Testis (tissue), 3 donors: Measurements from ENCODE around the gene EPB41. TPM values are rescaled to one million over a fixed set of nuclear protein-coding genes. Genes with fewer than 3 reads are reported as not detected.

Source experiments
- DNase-seq: peaks from one replicate; pipeline ENCODE4 v3.0.0-alpha.2; 2019
- H3K27ac ChIP-seq, 2 donors: fragments of 200-600 bp; sonication (generic); one replicate each; pipeline ENCODE4 v1.5.1; 2019
- H3K27me3 ChIP-seq: fragments of 200-600 bp; sonication (generic); one replicate; pipeline ENCODE4 v1.5.1; 2019
- H3K36me3 ChIP-seq: fragments of 200-600 bp; sonication (generic); one replicate; pipeline ENCODE4 v1.5.1; 2017; ENCODE audit warnings: low read depth; ENCODE audit errors: missing control alignments
- H3K4me1 ChIP-seq: fragments of 200-600 bp; sonication (generic); one replicate; pipeline ENCODE4 v1.5.1; 2019
- H3K4me3 ChIP-seq, 2 donors: fragments of 200-600 bp; sonication (generic); one replicate each; pipeline ENCODE4 v1.5.1; 2017 to 2019
- H3K9me3 ChIP-seq: fragments of 200-600 bp; sonication (generic); one replicate; pipeline ENCODE4 v1.5.1; 2017
- POLR2A ChIP-seq: fragments of 450-650 bp; IDR thresholded peaks from one replicate; pipeline ENCODE4 v1.6.1; 2017; ENCODE audit warnings: antibody characterized with exemption, mild to moderate bottlenecking, moderate library complexity
- WGBS, 2 donors: methylation state at CpG; one replicate each; pipeline ENCODE4 v1.1.5; 2018; 5-methylcytosine and 5-hydroxymethylcytosine counted together
- intact Hi-C: fragments of 100-400 bp; cut with DNase I; formaldehyde crosslinking; loops from one replicate; pipeline ENCODE4 v1.15.1; 2023; ENCODE audit warnings: low total_unique reads
- polyA plus RNA-seq: library from polyadenylated mRNA; stranded (reverse); fragments of 350-450 nt; fragmentation: Illumina TruSeq; extraction: RNeasy Lipid Tissue Mini Kit (QIAGEN cat#74804); gene quantifications from one replicate; pipeline ENCODE4 v1.2.3, GENCODE V29; 2014; ENCODE audit warnings: low read depth, low replicate concordance; ENCODE audit not compliant: insufficient read depth
- total RNA-seq, 2 donors: library from RNA; depleted of rRNA; stranded (reverse); fragments of >200 nt; gene quantifications; one replicate each; pipeline ENCODE4 v1.2.3, GENCODE V29; 2016
- TF ChIP-seq, protein P1 (sequence below), 3 experiments: fragments of 450-650 bp in 2 of 3; fragments of 200-600 bp in 1 of 3; sonication (generic) in 1 of 3; IDR thresholded peaks; one replicate each; pipeline ENCODE4 v1.5.1; 2016 to 2019; ENCODE audit warnings: antibody characterized with exemption in 3 of 3, mild to moderate bottlenecking in 2 of 3, moderate library complexity in 1 of 3

EPB41 gene
- total and polyA plus RNA-seq, 3 donors from 2014 or later = 23.5 to 66.5 (median 46.6) TPM

DNA sequence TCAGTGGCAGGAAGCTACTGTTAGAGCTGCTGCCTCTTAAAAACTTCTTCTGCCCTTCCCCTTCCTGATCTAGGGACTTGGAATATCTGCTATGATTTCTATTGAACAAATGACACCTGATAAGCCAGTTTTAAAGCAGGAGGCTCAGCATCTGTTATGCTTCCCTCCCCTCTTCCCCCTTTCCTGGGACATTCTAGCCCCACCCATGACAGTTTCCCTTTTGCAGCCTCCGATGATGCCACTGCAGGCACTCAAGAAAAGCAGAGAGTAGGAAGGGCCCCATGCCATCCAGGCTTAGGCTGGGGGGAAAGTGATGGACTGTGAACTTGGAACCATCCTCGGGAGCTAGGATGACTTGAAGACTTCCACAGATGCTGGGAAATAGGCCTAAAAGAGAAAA is 15.1 kb upstream of the EPB41 start:
- intact Hi-C loops = no loop called here
- no peak for TF ChIP-seq POLR2A
- TF ChIP-seq, protein P1, sequence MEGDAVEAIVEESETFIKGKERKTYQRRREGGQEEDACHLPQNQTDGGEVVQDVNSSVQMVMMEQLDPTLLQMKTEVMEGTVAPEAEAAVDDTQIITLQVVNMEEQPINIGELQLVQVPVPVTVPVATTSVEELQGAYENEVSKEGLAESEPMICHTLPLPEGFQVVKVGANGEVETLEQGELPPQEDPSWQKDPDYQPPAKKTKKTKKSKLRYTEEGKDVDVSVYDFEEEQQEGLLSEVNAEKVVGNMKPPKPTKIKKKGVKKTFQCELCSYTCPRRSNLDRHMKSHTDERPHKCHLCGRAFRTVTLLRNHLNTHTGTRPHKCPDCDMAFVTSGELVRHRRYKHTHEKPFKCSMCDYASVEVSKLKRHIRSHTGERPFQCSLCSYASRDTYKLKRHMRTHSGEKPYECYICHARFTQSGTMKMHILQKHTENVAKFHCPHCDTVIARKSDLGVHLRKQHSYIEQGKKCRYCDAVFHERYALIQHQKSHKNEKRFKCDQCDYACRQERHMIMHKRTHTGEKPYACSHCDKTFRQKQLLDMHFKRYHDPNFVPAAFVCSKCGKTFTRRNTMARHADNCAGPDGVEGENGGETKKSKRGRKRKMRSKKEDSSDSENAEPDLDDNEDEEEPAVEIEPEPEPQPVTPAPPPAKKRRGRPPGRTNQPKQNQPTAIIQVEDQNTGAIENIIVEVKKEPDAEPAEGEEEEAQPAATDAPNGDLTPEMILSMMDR (IDR thresholded peaks at IDR 0.05) = no peak
- Histone ChIP-seq H3K27me3 (no peaks in the 10 kb centered on the region), H3K36me3 (no peaks in the 10 kb centered on the region), H3K9me3 (no peaks in the 10 kb centered on the region), H3K4me1 (peaks cover 12% of the 10 kb centered on the region), H3K27ac (no peak overlapping the region), H3K4me3 (no peak overlapping the region)
- DNase-seq = no peak
- WGBS, 2 donors = 68 to 70% methylated on average over 2 of the region's 2 CpGs

DNA sequence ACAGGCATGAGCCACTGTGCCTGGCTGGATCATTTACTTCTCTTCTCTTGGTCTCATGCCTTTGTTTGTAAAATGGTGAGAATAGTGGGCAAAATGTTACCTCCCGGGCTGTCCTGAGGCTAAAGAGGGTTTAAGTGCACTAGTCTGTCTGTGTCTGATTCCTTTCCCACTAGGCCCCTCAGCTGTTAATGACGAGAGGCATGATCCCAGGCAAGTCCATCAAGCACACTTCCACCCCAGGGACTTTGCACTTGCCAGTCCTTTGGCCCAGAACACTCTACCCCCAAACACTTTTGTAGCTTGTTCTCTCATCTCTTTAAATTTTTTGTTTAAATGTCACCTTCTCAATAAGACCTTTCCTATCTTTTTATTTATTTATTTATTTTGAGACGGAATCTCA is 13.8 kb upstream of the EPB41 start:
- no peak for DNase-seq
- Histone ChIP-seq H3K36me3 (no peaks in the 10 kb centered on the region), H3K4me3 (no peak overlapping the region), H3K4me1 (peaks cover 12% of the 10 kb centered on the region), H3K9me3 (no peaks in the 10 kb centered on the region), H3K27me3 (no peaks in the 10 kb centered on the region), H3K27ac (no peak overlapping the region)
- TF ChIP-seq, protein P1 (IDR thresholded peaks at IDR 0.05) = no peak
- TF ChIP-seq POLR2A = no peak
- intact Hi-C loops = no loop called here
- 92 to 93% methylated on average over 3 of the region's 3 CpGs for WGBS, 2 donors

DNA sequence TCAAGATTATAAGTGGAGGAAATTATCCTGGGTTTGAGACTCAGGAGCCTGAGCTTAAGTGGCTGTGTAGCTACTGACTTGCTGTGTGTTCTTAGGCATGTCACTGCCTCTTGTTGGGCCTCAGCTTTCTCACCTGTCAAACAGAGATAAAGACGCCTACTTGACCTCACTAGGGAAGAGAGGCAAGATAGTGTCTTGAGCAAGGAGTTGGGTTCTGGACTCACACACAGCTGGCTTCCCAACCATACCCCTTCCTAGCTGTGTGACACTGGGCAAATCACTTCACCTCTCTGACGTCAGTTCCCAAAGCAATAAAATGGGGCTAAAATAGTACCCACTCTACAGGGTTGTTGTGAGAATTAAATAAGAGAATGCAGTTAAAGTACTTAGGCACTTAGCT is 11.6 kb upstream of the EPB41 start:
- H3K9me3 ChIP-seq = no peaks in the 10 kb centered on the region
- no peak for DNase-seq
- peaks cover 12% of the 10 kb centered on the region for H3K4me1 ChIP-seq
- H3K27ac ChIP-seq = no peak overlapping the region
- no peaks in the 10 kb centered on the region for H3K27me3 ChIP-seq
- intact Hi-C loops = no loop called here
- TF ChIP-seq, protein P1 (IDR thresholded peaks at IDR 0.05) = no peak
- TF ChIP-seq POLR2A = no peak
- WGBS, 2 donors = 89 to 90% methylated on average over 2 of the region's 2 CpGs
- no peaks in the 10 kb centered on the region for H3K36me3 ChIP-seq
- H3K4me3 ChIP-seq = no peak overlapping the region

DNA sequence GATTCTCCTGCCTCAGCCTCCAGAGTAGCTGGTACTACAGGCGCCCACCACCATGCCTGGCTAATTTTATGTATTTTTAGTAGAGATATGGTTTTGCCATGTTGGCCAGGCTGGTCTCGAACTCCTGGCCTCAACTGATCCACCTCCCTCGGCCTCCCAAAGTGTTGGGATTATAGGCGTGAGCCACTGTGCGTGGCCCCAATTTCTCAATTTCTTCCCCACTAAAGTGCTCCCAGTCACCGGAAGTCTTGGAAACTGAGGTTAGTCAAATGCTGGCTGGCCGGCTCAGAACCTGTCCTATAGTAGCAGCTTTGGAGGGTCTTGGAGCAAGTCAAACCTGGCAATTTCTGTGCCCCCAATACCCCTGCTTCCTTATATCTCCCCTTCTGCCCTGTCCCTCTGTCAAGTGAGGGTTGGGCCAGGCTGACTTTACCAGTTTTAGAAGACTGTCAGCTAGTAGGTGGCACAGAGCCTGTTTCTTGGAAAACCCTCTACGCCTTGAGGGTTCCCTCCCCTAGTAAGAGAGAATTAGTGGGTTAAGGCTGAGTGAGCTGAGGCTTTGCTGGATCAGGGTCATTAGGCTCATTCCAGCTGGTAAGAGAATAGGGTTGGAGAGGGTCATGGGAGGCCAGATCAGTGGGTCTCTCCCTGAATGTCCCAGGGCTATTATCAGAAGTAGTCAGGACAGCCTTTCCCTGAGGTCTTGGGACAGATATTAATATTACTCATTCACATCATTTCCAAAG is 8.3 kb upstream of the EPB41 start:
- no peak for DNase-seq
- H3K9me3 ChIP-seq = no peaks in the 10 kb centered on the region
- TF ChIP-seq POLR2A = no peak
- TF ChIP-seq, protein P1 (IDR thresholded peaks at IDR 0.05) = no peak
- no peak overlapping the region for H3K27ac ChIP-seq
- H3K4me1 ChIP-seq = no peaks in the 10 kb centered on the region
- no peaks in the 10 kb centered on the region for H3K27me3 ChIP-seq
- intact Hi-C loops = no loop called here
- H3K36me3 ChIP-seq = no peaks in the 10 kb centered on the region
- WGBS, 2 donors = 92 to 94% methylated on average over 8 of the region's 8 CpGs
- H3K4me3 ChIP-seq = no peak overlapping the region

DNA sequence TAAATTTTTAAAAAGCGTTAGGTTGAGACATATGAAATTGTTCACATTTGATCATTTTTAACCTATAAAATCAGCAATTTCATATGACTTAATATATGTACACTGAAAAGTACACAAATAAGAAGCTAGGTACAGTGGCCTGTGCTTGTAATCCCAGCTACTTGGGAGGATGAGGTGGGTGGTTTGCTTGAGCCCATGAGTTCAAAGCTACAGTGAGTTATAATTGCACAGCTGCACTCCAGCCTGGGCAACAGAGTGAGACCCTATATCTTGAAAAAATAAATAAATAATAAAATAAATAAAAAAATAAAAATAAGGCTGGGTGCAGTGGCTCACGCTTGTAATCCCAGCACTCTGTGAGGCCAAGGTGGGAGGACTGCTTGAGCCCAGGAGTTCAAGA is 5.2 kb upstream of the EPB41 start:
- Histone ChIP-seq H3K27ac (no peak overlapping the region), H3K9me3 (no peaks in the 10 kb centered on the region), H3K27me3 (no peaks in the 10 kb centered on the region), H3K4me1 (no peaks in the 10 kb centered on the region), H3K4me3 (no peak overlapping the region), H3K36me3 (no peaks in the 10 kb centered on the region)
- TF ChIP-seq, protein P1 (IDR thresholded peaks at IDR 0.05) = no peak
- TF ChIP-seq POLR2A = no peak
- WGBS, 2 donors = 92 to 96% methylated on average over 2 of the region's 2 CpGs
- no peak for DNase-seq
- intact Hi-C loops = no loop called here
